Astrocyte (in vitro differentiated cells and primary cell): ENCODE results near the gene KYNU. TPM values are rescaled to one million over a fixed set of nuclear protein-coding genes. Genes with fewer than 3 reads are reported as not detected.

Experiments used
- DNase-seq: peaks from one replicate; pipeline ENCODE4 v3.0.0-alpha.2; 2010; ENCODE audit warnings: low read depth
- FAIRE-seq: peaks from 2 replicates; lab custom pipeline; 2011; peaks lifted over from hg19 to GRCh38; lab: Jason Lieb, UNC
- H2AFZ ChIP-seq: 2 replicates; pipeline ENCODE4 v1.6.0; 2012; ENCODE audit warnings: low read depth, low read length, inconsistent platforms
- H3K27ac ChIP-seq: 2 replicates; pipeline ENCODE4 v1.5.1; 2011; ENCODE audit warnings: low read depth, low read length, inconsistent platforms
- H3K27me3 ChIP-seq: 2 replicates; pipeline ENCODE4 v1.6.0; 2011; ENCODE audit warnings: low read length, inconsistent platforms; ENCODE audit not compliant: insufficient read depth
- H3K36me3 ChIP-seq: 2 replicates; pipeline ENCODE4 v1.5.1; 2011; ENCODE audit warnings: low read length, inconsistent platforms; ENCODE audit not compliant: insufficient read depth
- H3K4me1 ChIP-seq: 2 replicates; pipeline ENCODE4 v1.5.1; 2011; ENCODE audit warnings: low read length, inconsistent platforms; ENCODE audit not compliant: insufficient read depth
- H3K4me2 ChIP-seq: 2 replicates; pipeline ENCODE4 v1.6.0; 2012; ENCODE audit warnings: low read length, inconsistent platforms
- H3K4me3 ChIP-seq: 2 replicates; pipeline ENCODE4 v1.5.1; 2011; ENCODE audit warnings: low read depth, mild to moderate bottlenecking, low read length, inconsistent platforms; ENCODE audit not compliant: insufficient read depth
- H3K79me2 ChIP-seq: 2 replicates; pipeline ENCODE4 v1.6.0; 2012; ENCODE audit warnings: mild to moderate bottlenecking, low read length, inconsistent platforms; ENCODE audit not compliant: insufficient read depth
- H3K9ac ChIP-seq: 2 replicates; pipeline ENCODE4 v1.6.0; 2012; ENCODE audit warnings: mild to moderate bottlenecking, low read length, inconsistent platforms
- H3K9me3 ChIP-seq: 2 replicates; pipeline ENCODE4 v1.5.1; 2012; ENCODE audit warnings: low read depth, mild to moderate bottlenecking, low read length, inconsistent platforms; ENCODE audit not compliant: insufficient read depth
- H4K20me1 ChIP-seq: 2 replicates; pipeline ENCODE4 v1.6.0; 2012; ENCODE audit warnings: low read length, inconsistent platforms; ENCODE audit not compliant: insufficient read depth
- H3K27ac Mint-ChIP-seq: one replicate; pipeline ENCODE4 v1.8.0; 2021; ENCODE audit warnings: mild to moderate bottlenecking, mixed read lengths; ENCODE audit not compliant: unreplicated experiment
- H3K27me3 Mint-ChIP-seq: one replicate; pipeline ENCODE4 v1.8.0; 2021; ENCODE audit warnings: low read depth, mixed read lengths; ENCODE audit not compliant: unreplicated experiment
- H3K36me3 Mint-ChIP-seq: one replicate; pipeline ENCODE4 v1.8.0; 2021; ENCODE audit warnings: low read depth, mixed read lengths; ENCODE audit not compliant: unreplicated experiment
- H3K4me1 Mint-ChIP-seq: one replicate; pipeline ENCODE4 v1.8.0; 2021; ENCODE audit warnings: low read depth, mixed read lengths; ENCODE audit not compliant: unreplicated experiment
- H3K4me3 Mint-ChIP-seq: one replicate; pipeline ENCODE4 v1.8.0; 2021; ENCODE audit warnings: mild to moderate bottlenecking, moderate library complexity, mixed read lengths; ENCODE audit not compliant: unreplicated experiment
- H3K9me3 Mint-ChIP-seq: one replicate; pipeline ENCODE4 v1.8.0; 2021; ENCODE audit warnings: mild to moderate bottlenecking, mixed read lengths; ENCODE audit not compliant: unreplicated experiment
- EZH2 ChIP-seq: IDR thresholded peaks from 2 replicates; pipeline ENCODE4 v1.6.1; 2012; ENCODE audit warnings: mild to moderate bottlenecking, low read length, inconsistent platforms; ENCODE audit not compliant: insufficient read depth
- total RNA-seq: library from RNA; stranded (reverse); gene quantifications from 2 replicates; pipeline ENCODE4 v1.2.1, GENCODE V29; 2021
- TF ChIP-seq, protein P1 (sequence below): IDR thresholded peaks from 2 replicates; pipeline ENCODE4 v1.5.1; 2011; ENCODE audit warnings: low read depth, mild to moderate bottlenecking, inconsistent platforms, low read length, moderate library complexity; ENCODE audit not compliant: insufficient read depth

The KYNU gene
- total RNA-seq, 1 donor from 2014 or later = 1.2 TPM

DNA sequence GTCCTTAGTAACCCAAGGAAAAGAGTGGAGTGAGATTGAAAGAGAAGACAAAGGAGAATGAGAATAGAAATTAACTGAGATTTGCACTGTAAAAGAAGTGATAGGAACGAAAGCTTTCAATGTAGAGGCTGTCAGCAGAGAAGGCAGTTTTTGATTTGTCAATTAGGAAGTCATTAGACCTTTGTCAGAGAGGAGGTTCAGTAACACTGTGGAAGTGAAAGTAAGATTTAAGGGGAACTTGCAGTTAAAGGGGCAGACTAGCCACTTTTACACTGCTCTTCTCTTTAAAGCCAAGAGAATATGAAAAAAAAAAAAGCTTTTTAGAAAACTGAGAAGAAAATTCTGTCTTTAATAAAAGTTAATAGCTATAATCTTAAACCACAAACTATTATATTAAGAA lies 11.5 kb upstream of the KYNU start:
- H3K9me3 Mint-ChIP-seq = no peaks in the 10 kb centered on the region
- Histone ChIP-seq H2AFZ (no peak overlapping the region), H3K4me2 (no peak overlapping the region), H3K9ac (no peak overlapping the region), H3K9me3 (no peaks in the 10 kb centered on the region), H3K79me2 (no peaks in the 10 kb centered on the region), H3K27me3 (no peaks in the 10 kb centered on the region), H3K4me3 (no peak overlapping the region), H3K27ac (no peak overlapping the region), H3K36me3 (no peaks in the 10 kb centered on the region), H3K4me1 (peaks cover 8% of the 10 kb centered on the region), H4K20me1 (no peaks in the 10 kb centered on the region)
- FAIRE-seq (no peak), DNase-seq (no peak)
- H3K4me3 Mint-ChIP-seq = no peak overlapping the region
- peaks cover 3% of the 10 kb centered on the region for H3K4me1 Mint-ChIP-seq
- no peaks in the 10 kb centered on the region for H3K36me3 Mint-ChIP-seq
- no peaks in the 10 kb centered on the region for H3K27me3 Mint-ChIP-seq
- no peak for TF ChIP-seq EZH2
- TF ChIP-seq, protein P1, sequence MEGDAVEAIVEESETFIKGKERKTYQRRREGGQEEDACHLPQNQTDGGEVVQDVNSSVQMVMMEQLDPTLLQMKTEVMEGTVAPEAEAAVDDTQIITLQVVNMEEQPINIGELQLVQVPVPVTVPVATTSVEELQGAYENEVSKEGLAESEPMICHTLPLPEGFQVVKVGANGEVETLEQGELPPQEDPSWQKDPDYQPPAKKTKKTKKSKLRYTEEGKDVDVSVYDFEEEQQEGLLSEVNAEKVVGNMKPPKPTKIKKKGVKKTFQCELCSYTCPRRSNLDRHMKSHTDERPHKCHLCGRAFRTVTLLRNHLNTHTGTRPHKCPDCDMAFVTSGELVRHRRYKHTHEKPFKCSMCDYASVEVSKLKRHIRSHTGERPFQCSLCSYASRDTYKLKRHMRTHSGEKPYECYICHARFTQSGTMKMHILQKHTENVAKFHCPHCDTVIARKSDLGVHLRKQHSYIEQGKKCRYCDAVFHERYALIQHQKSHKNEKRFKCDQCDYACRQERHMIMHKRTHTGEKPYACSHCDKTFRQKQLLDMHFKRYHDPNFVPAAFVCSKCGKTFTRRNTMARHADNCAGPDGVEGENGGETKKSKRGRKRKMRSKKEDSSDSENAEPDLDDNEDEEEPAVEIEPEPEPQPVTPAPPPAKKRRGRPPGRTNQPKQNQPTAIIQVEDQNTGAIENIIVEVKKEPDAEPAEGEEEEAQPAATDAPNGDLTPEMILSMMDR = no peak
- no peak overlapping the region for H3K27ac Mint-ChIP-seq

DNA sequence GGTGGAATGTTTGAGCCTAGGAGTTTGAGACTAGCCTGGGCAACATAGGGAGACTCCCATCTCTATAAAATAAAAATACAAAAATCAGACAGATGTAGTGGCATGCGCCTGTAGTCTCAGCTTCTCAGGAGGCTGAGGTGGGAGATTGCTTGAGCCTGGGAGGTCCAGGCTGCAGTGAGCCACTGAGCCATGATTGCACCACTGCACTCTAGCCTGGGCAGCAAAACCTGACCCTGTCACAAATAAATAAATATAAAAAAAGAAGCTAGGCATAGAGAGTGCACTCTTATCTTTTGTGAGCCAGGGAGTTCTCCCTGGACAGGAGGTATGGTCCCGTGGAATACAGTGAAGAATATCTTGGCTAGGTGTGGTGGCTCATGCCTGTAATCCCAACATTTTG lies 11.0 kb upstream of the KYNU start:
- Histone ChIP-seq H3K4me3 (no peak overlapping the region), H3K27ac (no peak overlapping the region), H3K9me3 (no peaks in the 10 kb centered on the region), H3K36me3 (no peaks in the 10 kb centered on the region), H2AFZ (no peak overlapping the region), H3K4me1 (peaks cover 8% of the 10 kb centered on the region), H4K20me1 (no peaks in the 10 kb centered on the region), H3K4me2 (no peak overlapping the region), H3K27me3 (no peaks in the 10 kb centered on the region), H3K9ac (no peak overlapping the region), H3K79me2 (no peaks in the 10 kb centered on the region)
- FAIRE-seq (no peak), DNase-seq (no peak)
- Mint-ChIP-seq H3K4me3 (no peak overlapping the region), H3K4me1 (peaks cover 3% of the 10 kb centered on the region), H3K27ac (no peak overlapping the region), H3K9me3 (no peaks in the 10 kb centered on the region), H3K27me3 (no peaks in the 10 kb centered on the region), H3K36me3 (no peaks in the 10 kb centered on the region)
- no peak for TF ChIP-seq EZH2
- TF ChIP-seq, protein P1 = no peak

DNA sequence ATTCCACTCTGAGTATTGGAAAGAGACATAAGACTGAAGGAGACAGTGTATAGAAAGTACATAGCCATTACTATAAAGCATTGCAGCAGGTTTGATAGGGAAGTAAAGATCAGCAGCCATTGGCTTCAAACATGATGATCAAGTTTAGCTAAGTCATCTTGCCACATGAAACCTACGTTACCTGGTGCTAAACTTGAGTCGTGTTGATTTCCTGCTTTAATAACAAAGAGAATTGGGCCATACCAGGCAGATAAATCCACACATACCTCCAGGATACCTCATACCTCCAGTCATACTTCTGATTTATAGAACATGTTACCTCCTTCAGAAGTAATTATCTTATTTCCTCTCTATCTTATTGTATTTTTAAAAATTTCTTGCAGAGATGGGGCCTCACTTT lies 10.3 kb upstream of the KYNU start:
- no peak overlapping the region for H3K9ac ChIP-seq
- no peaks in the 10 kb centered on the region for H3K27me3 Mint-ChIP-seq
- H3K9me3 ChIP-seq = no peaks in the 10 kb centered on the region
- TF ChIP-seq, protein P1 = no peak
- no peak for TF ChIP-seq EZH2
- no peaks in the 10 kb centered on the region for H4K20me1 ChIP-seq
- H3K36me3 Mint-ChIP-seq = no peaks in the 10 kb centered on the region
- no peaks in the 10 kb centered on the region for H3K27me3 ChIP-seq
- no peaks in the 10 kb centered on the region for H3K9me3 Mint-ChIP-seq
- H3K27ac Mint-ChIP-seq = no peak overlapping the region
- no peak overlapping the region for H3K27ac ChIP-seq
- no peak overlapping the region for H3K4me3 Mint-ChIP-seq
- H3K4me2 ChIP-seq = no peak overlapping the region
- H3K4me1 Mint-ChIP-seq = peaks cover 3% of the 10 kb centered on the region
- H2AFZ ChIP-seq = no peak overlapping the region
- H3K4me1 ChIP-seq = peaks cover 8% of the 10 kb centered on the region
- DNase-seq (no peak), FAIRE-seq (no peak)
- H3K4me3 ChIP-seq = no peak overlapping the region
- H3K79me2 ChIP-seq = no peaks in the 10 kb centered on the region
- no peaks in the 10 kb centered on the region for H3K36me3 ChIP-seq
